Fibroblast of mammary gland (primary cell): ENCODE measurements around the gene MRPS11.
A peak's percentile ranks its signal among the peaks of the same experiment; 100 is the strongest.

Source experiments
- DNase-seq: peaks from one replicate; pipeline ENCODE4 v3.0.0-alpha.2; 2010; ENCODE audit warnings: low read depth
- H3K4me3 ChIP-seq: 2 replicates; pipeline ENCODE4 v1.5.1; 2011; ENCODE audit warnings: low read depth, mild to moderate bottlenecking, low read length, moderate library complexity; ENCODE audit not compliant: control insufficient read depth
- CTCF ChIP-seq: conservative IDR thresholded peaks from 2 replicates; pipeline ENCODE4 v1.5.1; 2011; ENCODE audit warnings: low read depth, low read length, inconsistent platforms; ENCODE audit not compliant: control insufficient read depth, insufficient read depth

Gene MRPS11

GRCh38 chr15:88447206-88447605, 20.3 kb upstream of the MRPS11 start:
- no peak for TF ChIP-seq CTCF
- no peak overlapping the region for H3K4me3 ChIP-seq
- no peak for DNase-seq

DNA sequence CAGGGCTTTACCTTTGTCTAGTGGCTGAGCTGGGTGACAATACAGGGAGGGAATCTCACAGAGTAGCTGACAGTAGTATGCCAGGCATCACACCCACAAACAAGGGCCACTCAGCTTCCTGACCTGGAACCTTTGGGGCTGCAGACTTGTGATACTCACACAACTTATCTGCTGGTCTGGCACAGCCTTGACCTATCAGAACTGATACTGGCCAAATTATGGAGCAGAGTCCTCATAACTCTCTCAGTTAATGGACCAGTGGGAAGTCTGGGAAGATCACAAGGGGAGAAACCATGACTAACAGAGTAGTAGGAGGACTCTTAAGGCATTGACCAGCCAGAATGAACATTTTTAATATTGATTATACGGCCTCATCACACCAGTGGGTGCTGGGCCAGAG, 19.8 kb upstream of the MRPS11 start:
- DNase-seq, result no peak
- TF ChIP-seq CTCF, result no peak

GRCh38 chr15:88448991-88449461, 18.5 kb upstream of the MRPS11 start:
- H3K4me3 ChIP-seq, result no peak overlapping the region
- no peak for TF ChIP-seq CTCF
- DNase-seq, result no peak

More for the DNA sequence above, 19.8 kb upstream of the MRPS11 start:
- no peak overlapping the region for H3K4me3 ChIP-seq

DNA sequence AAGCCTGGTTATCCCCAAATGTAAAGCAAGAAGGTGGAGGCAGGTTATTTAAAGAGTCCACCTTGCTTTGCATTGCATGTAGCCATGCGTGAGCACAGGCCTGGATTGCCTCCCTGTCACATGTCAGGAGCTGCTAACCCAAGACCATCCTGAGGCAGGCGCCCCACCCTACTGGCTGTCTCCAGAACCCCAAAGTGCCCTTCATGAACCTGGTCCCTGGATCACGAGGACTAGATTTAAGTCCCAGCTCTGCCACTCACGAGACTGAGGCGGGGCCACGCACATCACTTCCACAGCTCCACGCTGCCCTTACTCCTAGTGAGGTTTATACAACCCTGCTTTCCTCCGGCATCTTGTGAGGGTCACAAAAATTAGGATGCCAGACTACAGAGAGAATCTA, 17.9 kb upstream of the MRPS11 start:
- no peak overlapping the region for H3K4me3 ChIP-seq
- no peak for TF ChIP-seq CTCF
- DNase-seq, result no peak

GRCh38 chr15:88450125-88450798, 17.2 kb upstream of the MRPS11 start:
- peak; percentile 76 for TF ChIP-seq CTCF
- DNase-seq, result peak; percentile 67
- H3K4me3 ChIP-seq, result no peak overlapping the region

DNA sequence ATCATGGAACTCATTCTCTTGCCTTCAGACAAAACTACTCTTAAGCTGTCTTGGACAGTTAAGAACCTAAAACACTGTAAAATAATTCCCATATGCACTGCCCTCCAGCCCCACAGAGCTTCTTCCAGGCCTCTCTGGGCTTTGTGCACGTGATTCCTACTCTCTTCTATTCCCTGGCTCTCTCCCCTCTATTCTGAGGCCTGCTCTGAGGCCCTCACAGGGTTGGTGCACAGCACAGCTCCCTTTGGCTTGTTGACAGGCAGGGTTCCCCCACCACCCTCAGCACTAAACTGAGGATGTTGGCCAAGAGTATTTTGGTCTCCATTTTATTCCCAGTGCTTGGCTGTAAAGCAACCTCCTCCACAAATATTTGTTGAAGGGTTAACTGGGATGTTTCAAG, 13.9 kb upstream of the MRPS11 start:
- TF ChIP-seq CTCF, result no peak
- no peak overlapping the region for H3K4me3 ChIP-seq
- DNase-seq, result no peak
